Hepatocyte (in vitro differentiated cells): ENCODE results near the gene SOBP. TPM values are rescaled to one million over a fixed set of nuclear protein-coding genes. Genes with fewer than 3 reads are reported as not detected.

Experiments
- DNase-seq: peaks from one replicate; pipeline ENCODE4 v3.0.0-alpha.2; 2016; ENCODE audit warnings: low spot score
- H2AFZ ChIP-seq: fragments of 200-600 bp; sonication (generic); 2 replicates; pipeline ENCODE4 v1.6.0; 2016; ENCODE audit warnings: antibody characterized with exemption, mild to moderate bottlenecking
- H3K27ac ChIP-seq: fragments of 200-600 bp; sonication (generic); 2 replicates; pipeline ENCODE4 v1.5.1; 2016; ENCODE audit warnings: mild to moderate bottlenecking
- H3K27me3 ChIP-seq: fragments of 200-600 bp; sonication (generic); 2 replicates; pipeline ENCODE4 v1.6.1; 2016
- H3K36me3 ChIP-seq: fragments of 200-600 bp; sonication (generic); replicated peaks from 2 replicates; pipeline ENCODE4 v1.5.1; 2016; ENCODE audit warnings: low read depth; ENCODE audit not compliant: insufficient read depth
- H3K4me1 ChIP-seq: fragments of 200-600 bp; sonication (generic); 2 replicates; pipeline ENCODE4 v1.5.1; 2016; ENCODE audit warnings: mild to moderate bottlenecking, moderate library complexity; ENCODE audit not compliant: insufficient read depth
- H3K4me2 ChIP-seq: fragments of 200-600 bp; sonication (generic); 2 replicates; pipeline ENCODE4 v1.6.0; 2016
- H3K4me3 ChIP-seq: fragments of 200-600 bp; sonication (generic); 2 replicates; pipeline ENCODE4 v1.5.1; 2016; ENCODE audit warnings: mild to moderate bottlenecking
- H3K79me2 ChIP-seq: fragments of 200-600 bp; sonication (generic); 2 replicates; pipeline ENCODE4 v1.6.0; 2017; ENCODE audit warnings: mild to moderate bottlenecking
- H3K9me2 ChIP-seq: fragments of 200-600 bp; sonication (generic); replicated peaks from 2 replicates; pipeline ENCODE4 v1.6.0; 2017; ENCODE audit warnings: mild to moderate bottlenecking; ENCODE audit not compliant: insufficient read depth
- H3K9me3 ChIP-seq: fragments of 200-600 bp; sonication (generic); 2 replicates; pipeline ENCODE4 v1.5.1; 2016; ENCODE audit warnings: low read depth, mild to moderate bottlenecking
- H4K20me1 ChIP-seq: fragments of 200-600 bp; sonication (generic); 2 replicates; pipeline ENCODE4 v1.6.0; 2016; ENCODE audit warnings: mild to moderate bottlenecking; ENCODE audit not compliant: insufficient read depth, poor library complexity, severe bottlenecking
- EZH2 ChIP-seq: fragments of 200-600 bp; sonication (generic); IDR thresholded peaks from 2 replicates; pipeline ENCODE4 v1.6.1; 2016; ENCODE audit warnings: antibody characterized with exemption, mild to moderate bottlenecking, borderline replicate concordance
- EZH2phosphoT487 ChIP-seq: fragments of 200-600 bp; sonication (generic); IDR thresholded peaks from one replicate; pipeline ENCODE4 v1.6.1; 2018; ENCODE audit warnings: antibody characterized with exemption, mild to moderate bottlenecking, low read depth, moderate library complexity; ENCODE audit not compliant: unreplicated experiment, severe bottlenecking
- WGBS: methylation state at CpG from one replicate; pipeline ENCODE4 v1.1.6; 2016; ENCODE audit warnings: low lambda C conversion rate; ENCODE audit errors: missing lambda C conversion rate; 5-methylcytosine and 5-hydroxymethylcytosine counted together
- polyA plus RNA-seq: library from polyadenylated mRNA; unstranded; fragments of >200 nt; fragmentation: Nextera tagmentation; extraction: Ambion mirVana; gene quantifications from 2 replicates; pipeline ENCODE4 v1.2.1, GENCODE V29; 2016
- total RNA-seq: library from RNA; depleted of rRNA; stranded (reverse); fragments of >200 nt; gene quantifications from 2 replicates; pipeline ENCODE4 v1.2.3, GENCODE V29; 2014
- TF ChIP-seq, protein P1 (sequence below): fragments of 200-600 bp; sonication (generic); IDR thresholded peaks from 2 replicates; pipeline ENCODE4 v1.5.1; 2016; ENCODE audit warnings: antibody characterized with exemption, mild to moderate bottlenecking; ENCODE audit not compliant: poor library complexity

The SOBP gene
- total and polyA plus RNA-seq, 2 experiments from 2014 or later, result 2.1 to 2.2 TPM

DNA sequence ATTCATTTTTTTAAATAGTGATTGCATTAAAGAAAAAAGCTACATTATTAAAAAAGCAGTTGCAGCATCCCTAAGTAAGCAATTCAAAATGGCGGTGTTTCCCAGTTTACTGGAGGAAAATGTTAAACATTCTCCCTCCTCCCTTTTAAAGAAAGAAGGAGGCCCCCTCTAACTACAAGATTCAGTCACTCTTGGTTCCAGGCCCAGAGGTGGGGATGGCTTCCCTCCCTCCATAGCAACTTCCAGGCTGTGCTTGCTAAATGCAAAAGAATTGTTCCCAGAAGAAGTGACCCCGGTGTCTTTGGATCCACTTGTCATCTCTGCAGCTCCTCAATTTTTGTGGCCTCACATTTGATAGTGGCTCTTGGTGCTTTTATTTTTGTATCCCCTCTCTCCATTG, 165.9 kb downstream of the SOBP start:
- Histone ChIP-seq H3K4me3 (no peak overlapping the region), H3K9me3 (no peaks in the 10 kb centered on the region), H3K36me3 (no peaks in the 10 kb centered on the region), H3K4me2 (no peak overlapping the region), H2AFZ (no peak overlapping the region), H3K79me2 (no peaks in the 10 kb centered on the region), H4K20me1 (no peaks in the 10 kb centered on the region), H3K4me1 (peaks cover 16% of the 10 kb centered on the region), H3K9me2 (no peaks in the 10 kb centered on the region), H3K27me3 (no peaks in the 10 kb centered on the region), H3K27ac (no peak overlapping the region)
- 85% methylated on average over 2 of the region's 2 CpGs for WGBS
- DNase-seq, result no peak
- TF ChIP-seq EZH2, result no peak
- TF ChIP-seq, protein P1, sequence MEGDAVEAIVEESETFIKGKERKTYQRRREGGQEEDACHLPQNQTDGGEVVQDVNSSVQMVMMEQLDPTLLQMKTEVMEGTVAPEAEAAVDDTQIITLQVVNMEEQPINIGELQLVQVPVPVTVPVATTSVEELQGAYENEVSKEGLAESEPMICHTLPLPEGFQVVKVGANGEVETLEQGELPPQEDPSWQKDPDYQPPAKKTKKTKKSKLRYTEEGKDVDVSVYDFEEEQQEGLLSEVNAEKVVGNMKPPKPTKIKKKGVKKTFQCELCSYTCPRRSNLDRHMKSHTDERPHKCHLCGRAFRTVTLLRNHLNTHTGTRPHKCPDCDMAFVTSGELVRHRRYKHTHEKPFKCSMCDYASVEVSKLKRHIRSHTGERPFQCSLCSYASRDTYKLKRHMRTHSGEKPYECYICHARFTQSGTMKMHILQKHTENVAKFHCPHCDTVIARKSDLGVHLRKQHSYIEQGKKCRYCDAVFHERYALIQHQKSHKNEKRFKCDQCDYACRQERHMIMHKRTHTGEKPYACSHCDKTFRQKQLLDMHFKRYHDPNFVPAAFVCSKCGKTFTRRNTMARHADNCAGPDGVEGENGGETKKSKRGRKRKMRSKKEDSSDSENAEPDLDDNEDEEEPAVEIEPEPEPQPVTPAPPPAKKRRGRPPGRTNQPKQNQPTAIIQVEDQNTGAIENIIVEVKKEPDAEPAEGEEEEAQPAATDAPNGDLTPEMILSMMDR, result no peak
- TF ChIP-seq EZH2phosphoT487, result no peak

DNA sequence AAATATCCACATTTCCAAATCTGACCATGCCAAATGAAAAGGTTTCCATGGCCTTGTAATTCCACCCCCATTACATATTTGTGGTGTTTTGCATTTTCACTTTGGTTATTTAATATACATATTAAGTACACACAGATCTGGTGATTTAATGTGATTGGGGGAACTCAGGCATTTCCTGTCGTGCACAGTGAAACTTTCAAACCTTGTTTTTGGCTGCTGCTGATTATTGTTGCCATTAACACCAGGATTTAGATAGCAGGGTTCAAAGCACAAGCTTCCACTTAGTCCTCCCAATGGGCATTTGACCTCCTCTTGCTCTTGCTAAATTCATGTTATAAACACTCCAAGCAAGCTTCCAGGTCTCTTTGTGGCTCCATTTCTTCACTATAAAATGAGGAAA, 166.5 kb downstream of the SOBP start:
- Histone ChIP-seq H3K27me3 (no peaks in the 10 kb centered on the region), H4K20me1 (no peaks in the 10 kb centered on the region), H3K27ac (peak overlapping the region; percentile 75), H3K9me2 (no peaks in the 10 kb centered on the region), H3K36me3 (no peaks in the 10 kb centered on the region), H3K4me2 (no peak overlapping the region), H3K4me3 (no peak overlapping the region), H3K4me1 (peaks cover 16% of the 10 kb centered on the region), H3K9me3 (no peaks in the 10 kb centered on the region), H2AFZ (no peak overlapping the region), H3K79me2 (no peaks in the 10 kb centered on the region)
- TF ChIP-seq EZH2phosphoT487 (no peak), EZH2 (no peak)
- TF ChIP-seq, protein P1, result no peak
- DNase-seq, result no peak
- WGBS, result 48% methylated on average over 1 of the region's 1 CpG

DNA sequence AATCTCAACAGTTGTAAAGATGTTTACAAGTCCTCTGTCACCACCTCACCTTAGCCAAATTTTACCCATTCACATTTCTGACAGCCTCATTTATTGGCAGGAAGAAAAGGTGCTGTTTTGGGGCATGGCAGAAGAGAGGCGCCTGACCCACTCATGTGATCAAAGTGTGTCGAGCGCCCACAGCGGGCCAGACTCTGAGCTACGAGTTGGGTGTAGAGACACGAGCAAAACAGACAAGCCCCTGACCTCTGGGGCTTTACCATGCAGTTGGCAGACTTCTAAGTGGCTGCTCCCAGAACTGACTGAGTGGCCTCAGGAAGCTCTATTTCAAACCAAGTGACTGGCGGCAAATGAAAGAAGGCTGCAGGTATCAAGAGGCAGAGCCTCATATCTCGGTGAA, 167.0 kb downstream of the SOBP start:
- Histone ChIP-seq H3K9me2 (no peaks in the 10 kb centered on the region), H3K4me2 (no peak overlapping the region), H3K36me3 (no peaks in the 10 kb centered on the region), H3K4me1 (peaks cover 16% of the 10 kb centered on the region), H4K20me1 (no peaks in the 10 kb centered on the region), H3K79me2 (no peaks in the 10 kb centered on the region), H2AFZ (no peak overlapping the region), H3K4me3 (no peak overlapping the region), H3K27me3 (no peaks in the 10 kb centered on the region), H3K27ac (peak overlapping the region; percentile 75), H3K9me3 (no peaks in the 10 kb centered on the region)
- 81% methylated on average over 7 of the region's 8 CpGs for WGBS
- no peak for TF ChIP-seq EZH2
- TF ChIP-seq, protein P1, result no peak
- no peak for TF ChIP-seq EZH2phosphoT487
- no peak for DNase-seq

DNA sequence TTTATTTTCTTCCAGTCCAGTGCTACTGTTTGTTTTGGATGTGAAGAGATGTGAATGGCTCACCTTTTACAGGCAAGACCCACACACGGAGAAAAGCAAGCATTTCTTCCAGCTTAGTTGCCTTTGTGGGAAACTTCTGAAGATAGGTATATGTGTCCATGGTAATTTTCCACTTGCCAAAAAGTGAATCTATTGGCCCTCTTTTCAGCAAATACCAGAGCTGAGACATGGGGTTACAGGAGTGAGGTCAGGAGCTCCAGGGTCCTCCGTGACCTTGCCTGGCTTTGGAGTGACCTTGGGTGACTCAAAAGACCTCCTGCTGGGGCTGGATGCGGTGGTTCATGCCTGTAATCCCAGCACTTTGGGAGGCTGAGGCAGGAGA, 167.4 kb downstream of the SOBP start:
- no peaks in the 10 kb centered on the region for H4K20me1 ChIP-seq
- no peak overlapping the region for H2AFZ ChIP-seq
- H3K4me1 ChIP-seq, result peaks cover 16% of the 10 kb centered on the region
- H3K4me2 ChIP-seq, result peak overlapping the region; percentile 47
- H3K9me2 ChIP-seq, result no peaks in the 10 kb centered on the region
- no peak overlapping the region for H3K4me3 ChIP-seq
- WGBS, result 91% methylated on average over 3 of the region's 3 CpGs
- no peaks in the 10 kb centered on the region for H3K36me3 ChIP-seq
- no peak for DNase-seq
- H3K79me2 ChIP-seq, result no peaks in the 10 kb centered on the region
- no peaks in the 10 kb centered on the region for H3K27me3 ChIP-seq
- TF ChIP-seq, protein P1, result no peak
- TF ChIP-seq EZH2 (no peak), EZH2phosphoT487 (no peak)
- peak overlapping the region; percentile 75 for H3K27ac ChIP-seq
- no peaks in the 10 kb centered on the region for H3K9me3 ChIP-seq
